ENCODE results near the gene PLCB1.

DNA sequence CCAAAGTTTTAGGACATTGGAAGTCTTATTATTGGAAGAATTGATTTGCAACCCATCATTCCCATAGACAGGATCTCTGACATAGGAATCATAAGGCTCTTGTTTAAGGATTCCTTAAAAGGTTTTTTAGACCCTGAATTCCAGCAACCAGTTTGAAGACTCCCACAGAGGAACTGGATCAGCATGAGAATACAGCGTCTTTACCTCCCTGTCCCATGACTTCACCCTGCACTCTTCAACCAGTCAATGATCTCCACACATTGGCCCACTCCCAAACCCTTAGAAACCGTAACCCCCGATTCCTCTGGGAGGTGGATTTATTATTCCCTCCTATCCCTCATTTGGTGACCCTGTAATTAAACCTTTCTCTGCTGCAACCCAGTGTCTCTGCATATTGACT lies 786.1 kb downstream of the PLCB1 start:
- TF ChIP-seq, protein P1, sequence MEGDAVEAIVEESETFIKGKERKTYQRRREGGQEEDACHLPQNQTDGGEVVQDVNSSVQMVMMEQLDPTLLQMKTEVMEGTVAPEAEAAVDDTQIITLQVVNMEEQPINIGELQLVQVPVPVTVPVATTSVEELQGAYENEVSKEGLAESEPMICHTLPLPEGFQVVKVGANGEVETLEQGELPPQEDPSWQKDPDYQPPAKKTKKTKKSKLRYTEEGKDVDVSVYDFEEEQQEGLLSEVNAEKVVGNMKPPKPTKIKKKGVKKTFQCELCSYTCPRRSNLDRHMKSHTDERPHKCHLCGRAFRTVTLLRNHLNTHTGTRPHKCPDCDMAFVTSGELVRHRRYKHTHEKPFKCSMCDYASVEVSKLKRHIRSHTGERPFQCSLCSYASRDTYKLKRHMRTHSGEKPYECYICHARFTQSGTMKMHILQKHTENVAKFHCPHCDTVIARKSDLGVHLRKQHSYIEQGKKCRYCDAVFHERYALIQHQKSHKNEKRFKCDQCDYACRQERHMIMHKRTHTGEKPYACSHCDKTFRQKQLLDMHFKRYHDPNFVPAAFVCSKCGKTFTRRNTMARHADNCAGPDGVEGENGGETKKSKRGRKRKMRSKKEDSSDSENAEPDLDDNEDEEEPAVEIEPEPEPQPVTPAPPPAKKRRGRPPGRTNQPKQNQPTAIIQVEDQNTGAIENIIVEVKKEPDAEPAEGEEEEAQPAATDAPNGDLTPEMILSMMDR (conservative IDR thresholded peaks at IDR 0.05; ENCODE audit: low read length): no peak
- no peak for TF ChIP-seq EZH2phosphoT487 (IDR thresholded peaks at IDR 0.05; ENCODE audit: borderline replicate concordance)
